ENCODE measurements around the gene SGMS1.

GRCh38 chr10:50406457-50407070 is 217.2 kb downstream of the SGMS1 start:
- TF ChIP-seq CTCF (IDR thresholded peaks at IDR 0.05) (no peak), POLR2AphosphoS5 (IDR thresholded peaks at IDR 0.05) (no peak), EP300 (IDR thresholded peaks at IDR 0.05) (no peak)
